ENCODE data around the gene TRABD.
"Not testable (repeated sequence)": the region's sequence is repeated elsewhere in the genome, so short reads cannot be mapped to it uniquely, and the experiment has no call there.

TRABD gene, protein sequence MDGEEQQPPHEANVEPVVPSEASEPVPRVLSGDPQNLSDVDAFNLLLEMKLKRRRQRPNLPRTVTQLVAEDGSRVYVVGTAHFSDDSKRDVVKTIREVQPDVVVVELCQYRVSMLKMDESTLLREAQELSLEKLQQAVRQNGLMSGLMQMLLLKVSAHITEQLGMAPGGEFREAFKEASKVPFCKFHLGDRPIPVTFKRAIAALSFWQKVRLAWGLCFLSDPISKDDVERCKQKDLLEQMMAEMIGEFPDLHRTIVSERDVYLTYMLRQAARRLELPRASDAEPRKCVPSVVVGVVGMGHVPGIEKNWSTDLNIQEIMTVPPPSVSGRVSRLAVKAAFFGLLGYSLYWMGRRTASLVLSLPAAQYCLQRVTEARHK

DNA sequence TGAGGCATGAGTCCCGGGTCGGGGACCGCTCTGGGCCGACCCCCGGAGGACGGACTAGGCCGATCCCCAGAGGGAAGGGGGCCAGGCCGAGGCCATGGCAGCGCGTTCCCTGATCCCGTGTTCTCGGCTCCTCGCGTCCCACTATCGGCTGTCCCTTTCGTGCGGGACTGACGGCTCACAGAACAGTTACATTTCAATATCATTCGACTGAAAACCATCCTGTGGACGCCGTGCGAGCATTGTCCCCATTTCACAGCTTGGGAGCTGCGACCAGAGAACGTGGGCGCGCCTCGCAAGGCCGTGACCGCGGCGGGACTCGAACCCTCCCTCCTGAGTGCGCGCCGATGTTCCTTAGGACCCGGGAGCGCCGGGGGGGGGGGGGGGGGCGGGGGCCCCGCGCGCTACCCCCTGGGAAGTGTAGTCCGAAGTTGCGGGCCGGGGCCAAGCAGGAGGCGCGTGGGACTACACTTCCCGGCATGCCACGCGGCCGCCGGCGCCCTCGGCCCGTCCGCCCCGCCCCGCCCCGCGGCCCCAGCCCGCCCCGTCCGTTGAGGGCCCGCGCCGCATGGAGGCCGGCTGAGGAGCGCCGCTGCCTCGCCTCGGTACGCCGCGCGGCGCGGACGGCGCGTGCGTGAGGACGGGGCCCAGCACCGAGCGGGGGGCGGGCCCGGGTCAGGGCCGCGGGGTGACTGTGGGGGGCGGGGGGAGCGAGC is at the start of gene TRABD:
TSS of gene TRABD (plus strand) at position 539 of the 713 bp plus-strand sequence. CDS start 7,148 bp downstream, outside the sequence.
- peak; percentile 91 for DNase-seq (ENCODE audit: low spot score)

- DNase-seq (ENCODE audit: low spot score), result no peak
Observed at GRCh38 chr22:50136581-50137015, 49.1 kb upstream of the TRABD start.

- not testable (repeated sequence) for DNase-seq (ENCODE audit: low spot score)
Observed at GRCh38 chr22:50137277-50137676, 48.4 kb upstream of the TRABD start.

DNA sequence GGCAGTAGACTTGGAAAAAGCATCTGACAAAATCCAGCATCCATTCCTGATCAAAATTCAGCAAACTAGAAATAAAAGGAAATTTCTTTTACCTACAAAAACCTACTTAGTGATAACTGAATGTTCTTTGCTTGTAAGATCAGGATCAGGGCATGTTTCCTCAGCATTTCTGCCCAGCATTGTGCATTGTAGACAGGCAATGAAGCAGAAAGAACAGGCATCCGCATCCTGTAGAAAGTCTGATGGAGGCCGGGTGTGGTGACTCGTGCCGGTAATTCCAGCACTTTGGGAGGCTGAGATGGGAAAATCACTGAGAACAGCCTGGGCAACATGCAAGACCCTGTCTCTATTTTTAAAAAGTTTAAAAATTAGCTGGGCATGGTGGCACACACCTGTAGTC is 47.7 kb upstream of the TRABD start:
- no peak for DNase-seq (ENCODE audit: low spot score)

GRCh38 chr22:50138988-50139387 is 46.7 kb upstream of the TRABD start:
- no peak for DNase-seq (ENCODE audit: low spot score)

GRCh38 chr22:50139843-50140415 is 45.8 kb upstream of the TRABD start:
- no peak for DNase-seq (ENCODE audit: low spot score)

DNA sequence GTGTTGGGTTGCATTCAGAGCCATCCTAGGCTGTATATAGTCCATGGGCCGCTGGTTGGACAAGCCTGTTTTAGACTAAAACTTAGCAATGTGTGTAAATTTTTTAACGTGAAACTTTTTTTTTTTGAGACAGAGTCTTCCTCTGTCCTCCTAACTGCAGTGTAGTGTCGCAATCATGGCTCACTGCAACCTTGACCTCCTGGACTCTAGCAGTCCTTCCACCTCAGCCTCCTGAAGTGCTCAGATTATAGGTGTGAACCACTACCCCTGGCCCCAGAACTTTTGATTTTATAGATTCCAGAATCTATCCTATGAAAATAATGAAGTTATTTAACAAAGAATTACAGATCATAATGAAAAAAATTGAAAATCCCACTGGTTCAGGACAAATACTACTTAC is 45.1 kb upstream of the TRABD start:
- no peak for DNase-seq (ENCODE audit: low spot score)

DNA sequence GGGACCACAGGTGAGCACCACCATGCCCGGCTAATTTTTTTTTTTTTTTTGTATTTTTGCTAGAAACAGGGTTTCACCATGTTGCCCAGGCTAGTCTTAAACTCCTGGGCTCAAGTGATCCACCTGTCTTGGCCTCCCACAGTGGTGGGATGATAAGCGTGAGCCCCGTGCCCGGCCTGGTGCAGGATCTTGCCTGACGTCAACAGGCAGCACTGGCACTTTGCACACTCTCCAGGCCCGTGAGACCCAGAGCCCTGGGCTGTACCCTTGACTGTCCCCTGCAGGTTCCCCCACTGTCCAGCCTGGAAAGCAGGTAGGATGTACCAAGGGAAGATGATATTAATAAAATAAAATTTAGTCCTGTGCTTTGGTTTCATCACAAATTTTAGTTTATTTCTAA is 44.3 kb upstream of the TRABD start:
- DNase-seq (ENCODE audit: low spot score), result no peak

GRCh38 chr22:50141891-50142363 is 43.8 kb upstream of the TRABD start:
- DNase-seq (ENCODE audit: low spot score), result no peak

GRCh38 chr22:50143096-50143495 is 42.6 kb upstream of the TRABD start:
- DNase-seq (ENCODE audit: low spot score), result no peak

- DNase-seq (ENCODE audit: low spot score), result no peak
Observed at GRCh38 chr22:50144005-50144614, 41.6 kb upstream of the TRABD start.

DNA sequence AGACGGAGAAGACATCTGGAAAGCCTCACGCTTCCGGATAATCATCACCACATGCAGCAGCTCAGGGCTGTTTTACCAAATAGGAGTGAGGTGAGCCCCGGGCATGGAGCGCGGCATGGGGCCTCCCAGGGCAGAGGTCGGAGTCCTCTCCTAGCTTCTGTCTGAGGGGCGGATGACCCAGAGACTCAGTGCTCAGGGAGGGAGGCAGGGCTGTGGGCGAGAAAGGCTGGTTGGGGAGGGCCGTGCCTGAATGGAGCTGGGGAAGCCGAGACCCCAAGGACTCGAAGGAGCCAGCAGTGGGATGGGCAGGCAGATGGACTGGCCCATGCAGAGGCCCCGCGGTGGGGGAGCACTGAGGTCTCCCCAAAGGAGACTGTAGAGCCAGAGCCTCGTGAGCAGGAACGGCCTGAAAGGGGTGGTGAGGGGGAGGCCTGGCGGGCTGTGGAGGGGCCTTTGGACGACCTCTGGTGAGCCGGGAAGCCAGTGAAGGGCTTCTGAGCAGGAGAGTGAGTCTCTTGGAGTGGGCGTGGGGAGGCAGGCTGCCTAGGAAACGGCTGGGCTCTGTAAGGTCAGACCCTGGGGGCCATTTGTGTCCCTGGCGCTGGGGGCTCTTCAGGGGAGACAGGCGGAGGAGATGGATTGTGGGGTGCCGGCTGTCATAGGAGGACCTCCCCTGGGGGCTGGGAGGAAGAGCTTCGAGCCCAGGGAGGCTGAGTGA is 39.8 kb upstream of the TRABD start:
- DNase-seq (ENCODE audit: low spot score), result no peak

DNA sequence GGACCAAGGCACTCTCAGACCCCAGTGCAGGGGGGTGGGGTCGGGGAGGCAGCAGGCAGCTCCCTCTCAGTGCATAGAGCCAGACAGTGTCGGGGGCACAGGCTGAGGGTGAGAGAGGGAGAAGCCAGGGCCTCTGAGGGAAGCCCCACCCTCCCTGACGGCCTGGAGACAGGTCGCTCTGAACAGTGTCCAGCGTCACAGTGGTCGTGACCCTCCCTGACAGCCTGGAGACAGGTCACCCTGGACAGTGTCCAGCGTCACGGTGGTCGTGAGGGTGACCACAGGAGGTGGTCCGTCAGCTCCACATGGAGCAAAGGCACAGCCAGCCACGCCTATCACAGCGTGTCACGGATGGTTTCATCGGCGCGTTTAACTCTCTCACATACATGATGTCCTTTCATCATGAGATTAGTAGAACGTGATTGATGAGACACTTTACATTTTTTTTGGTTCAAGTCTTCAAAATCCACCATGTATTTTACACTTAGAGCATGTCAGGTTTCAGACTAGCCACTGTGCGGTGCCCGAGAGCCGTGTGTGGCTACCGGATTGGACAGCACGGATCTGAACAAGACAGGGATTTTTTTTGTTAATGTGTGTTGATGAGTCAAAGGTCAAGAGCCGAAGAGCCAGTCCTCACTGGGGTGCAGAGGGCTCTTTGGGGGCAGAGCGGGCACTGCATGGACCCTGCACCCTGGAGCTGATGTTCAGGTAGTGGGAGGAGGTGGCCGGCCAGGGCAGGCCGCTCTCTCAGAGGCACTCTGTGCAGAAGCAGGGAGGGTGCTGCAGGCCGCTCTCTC is 39.1 kb upstream of the TRABD start:
- no peak for DNase-seq (ENCODE audit: low spot score)

GRCh38 chr22:50147258-50148165 is 38.2 kb upstream of the TRABD start:
- DNase-seq (ENCODE audit: low spot score), result not testable (repeated sequence)

DNA sequence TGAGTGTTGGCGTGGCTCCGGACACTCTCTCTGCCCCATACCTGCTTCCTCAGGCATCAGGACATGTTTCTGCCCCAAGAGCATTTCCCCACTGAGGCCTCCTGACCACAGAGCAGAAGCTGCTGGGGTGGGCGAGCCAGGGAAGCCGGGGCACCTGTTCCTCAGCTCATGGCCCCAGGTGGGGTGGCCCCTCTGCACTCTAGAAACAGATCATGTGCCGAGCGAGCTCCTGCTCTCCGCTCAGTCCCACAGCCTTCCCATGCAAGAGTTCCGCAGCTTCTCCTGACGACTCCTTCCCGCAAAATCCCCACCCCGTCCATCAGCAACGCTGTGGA is 37.6 kb upstream of the TRABD start:
- no peak for DNase-seq (ENCODE audit: low spot score)

- DNase-seq (ENCODE audit: low spot score), result peak; percentile 93
Observed at GRCh38 chr22:50148991-50149721, 36.6 kb upstream of the TRABD start.

- DNase-seq (ENCODE audit: low spot score), result no peak
Observed at GRCh38 chr22:50150161-50151129, 35.3 kb upstream of the TRABD start.
